K562 (cell line): ENCODE data around the gene SEMA3F. TPM values are rescaled to one million over a fixed set of nuclear protein-coding genes. Genes with fewer than 3 reads are reported as not detected.

Experiments used
- ATAC-seq: fragments of 200-7000 bp; cut with Tn5 transposase; 3 replicates; pipeline ENCODE4 v1.9.1; 2020; ENCODE audit warnings: moderate library complexity
- BruUV-seq: library from RNA; stranded (reverse); fragments of 400-500 nt; replicated peaks from 2 replicates; lab custom pipeline; 2021; lab: Mats Ljungman, UMichigan
- CTCF ChIA-PET: fragments of 300-600 bp; formaldehyde crosslinking; extraction: SDS; loops from one replicate; lab custom pipeline; 2021; ENCODE audit warnings: low intra/inter-chr PET ratio; lab: Yijun Ruan, JAX
- POLR2A ChIA-PET: fragments of 300-600, 350-650 bp; sonication (Branson Sonifier 250); formaldehyde crosslinking; extraction: SDS; loops from one replicate; lab custom pipeline; 2021; ENCODE audit warnings: antibody characterized with exemption, inconsistent platforms; lab: Yijun Ruan, JAX
- DNase-seq, 4 experiments: peaks; one replicate each; pipeline versions ENCODE4 v3.0.0 to v3.0.0-alpha.2; 2011 to 2018; ENCODE audit warnings: low spot score in 3 of 4, mixed read lengths in 3 of 4; ENCODE audit errors: extremely low read depth in 1 of 4
- FAIRE-seq: peaks from 2 replicates; lab custom pipeline; 2011; peaks lifted over from hg19 to GRCh38; lab: Jason Lieb, UNC
- H2AFZ ChIP-seq: 2 replicates; pipeline ENCODE4 v1.6.0; 2011; ENCODE audit warnings: low read depth, low read length, control low read depth, inconsistent platforms
- H3K27ac ChIP-seq: fragments of 200-600 bp; 3 replicates; pipeline ENCODE4 v1.8.0; 2011; ENCODE audit warnings: low read depth, mild to moderate bottlenecking, control low read depth, inconsistent platforms, low read length, moderate library complexity, mixed read lengths; ENCODE audit errors: extremely low read depth
- H3K27me3 ChIP-seq, 2 experiments: fragments of 300-600 bp in 1 of 2; 2 replicates in 1 of 2; 3 replicates in 1 of 2; pipeline versions ENCODE4 v1.6.0 to v1.8.0; 2011; ENCODE audit warnings: inconsistent platforms in 2 of 2, low read length in 2 of 2, mild to moderate bottlenecking in 1 of 2, mixed read lengths in 1 of 2, moderate library complexity in 1 of 2; ENCODE audit not compliant: control insufficient read depth in 2 of 2, insufficient read depth in 2 of 2
- H3K36me3 ChIP-seq: fragments of 300-600 bp; 3 replicates; pipeline ENCODE4 v1.8.0; 2011; ENCODE audit warnings: mild to moderate bottlenecking, low read length, inconsistent platforms; ENCODE audit not compliant: control insufficient read depth, insufficient read depth
- H3K4me1 ChIP-seq, 2 experiments: fragments of 200-600 bp in 1 of 2; replicated peaks in 1 of 2; 2 replicates in 1 of 2; 3 replicates in 1 of 2; pipeline versions ENCODE4 v1.5.1 to v1.8.0; 2011; ENCODE audit warnings: inconsistent platforms in 2 of 2, low read length in 2 of 2, mild to moderate bottlenecking in 1 of 2, mixed read lengths in 1 of 2, moderate library complexity in 1 of 2; ENCODE audit not compliant: control insufficient read depth in 2 of 2, insufficient read depth in 2 of 2
- H3K4me2 ChIP-seq: 2 replicates; pipeline ENCODE4 v1.6.1; 2011; ENCODE audit warnings: low read length, control low read depth, inconsistent platforms, mixed read lengths; ENCODE audit not compliant: insufficient read depth
- H3K4me3 ChIP-seq: fragments of 200-600 bp; sonication (generic), shearing (Covaris generic); 2 replicates; pipeline ENCODE4 v1.5.1; 2016; ENCODE audit warnings: control low read depth, inconsistent platforms
- H3K79me2 ChIP-seq: fragments of 200-600 bp; 3 replicates; pipeline ENCODE4 v1.8.0; 2011; ENCODE audit warnings: low read length, inconsistent platforms; ENCODE audit not compliant: control insufficient read depth, insufficient read depth
- H3K9ac ChIP-seq, 2 experiments: 2 replicates each; pipeline versions ENCODE4 v1.6.0 to v1.6.1; 2011; ENCODE audit warnings: low read depth in 2 of 2, low read length in 2 of 2, control low read depth in 1 of 2, inconsistent platforms in 1 of 2, mild to moderate bottlenecking in 1 of 2, mixed read lengths in 1 of 2; ENCODE audit not compliant: insufficient read depth in 1 of 2
- H3K9me1 ChIP-seq: one replicate; pipeline ENCODE4 v1.6.0; 2011; ENCODE audit warnings: inconsistent platforms, mild to moderate bottlenecking, low read length, moderate library complexity; ENCODE audit not compliant: control insufficient read depth, insufficient read depth
- H3K9me3 ChIP-seq: replicated peaks from 2 replicates; pipeline ENCODE4 v1.5.1; 2011; ENCODE audit warnings: low read depth, low read length, inconsistent platforms; ENCODE audit not compliant: control insufficient read depth, insufficient read depth
- H4K20me1 ChIP-seq: replicated peaks from 2 replicates; pipeline ENCODE4 v1.6.1; 2011; ENCODE audit warnings: low read length, inconsistent platforms, mixed read lengths; ENCODE audit not compliant: control insufficient read depth, insufficient read depth
- CBX1 ChIP-seq: sonication (generic); IDR thresholded peaks from 2 replicates; pipeline ENCODE4 v1.6.1; 2016; ENCODE audit warnings: antibody characterized with exemption, low read depth, mild to moderate bottlenecking
- CGGBP1 ChIP-seq: fragments of 250-450 bp; sonication (Bioruptor Pico); IDR thresholded peaks from 2 replicates; pipeline ENCODE4 v1.9.0; 2021; ENCODE audit warnings: mild to moderate bottlenecking
- CHD4 ChIP-seq: fragments of 200-600 bp; sonication (generic); IDR thresholded peaks from 3 replicates; pipeline ENCODE4 v1.6.1; 2012; ENCODE audit warnings: low read depth, mild to moderate bottlenecking, mixed read lengths, low read length, inconsistent platforms; ENCODE audit not compliant: insufficient read depth, insufficient replicate concordance, poor library complexity, severe bottlenecking
- ETV6 ChIP-seq, 3 experiments: fragments of 150-350 bp in 1 of 3; sonication (generic) in 1 of 3; formaldehyde crosslinking in 1 of 3; IDR thresholded peaks; 2 replicates each; pipeline versions ENCODE4 v1.6.1 to v1.8.0; 2014 to 2022; ENCODE audit warnings: borderline replicate concordance in 2 of 3, low read depth in 2 of 3, antibody characterized with exemption in 1 of 3, low read length in 1 of 3, mild to moderate bottlenecking in 1 of 3, missing genetic modification reagents in 1 of 3
- IRF2 ChIP-seq: sonication (generic); formaldehyde crosslinking; IDR thresholded peaks from 2 replicates; pipeline ENCODE4 v1.8.1; 2022; ENCODE audit warnings: mild to moderate bottlenecking, missing genetic modification reagents
- NFE2L1 ChIP-seq: fragments of 450-650 bp; IDR thresholded peaks from 2 replicates; pipeline ENCODE4 v1.6.1; 2016; ENCODE audit warnings: missing genetic modification characterization, low read depth, mild to moderate bottlenecking, missing compliant biosample characterization, moderate library complexity, borderline replicate concordance
- RBM14 ChIP-seq: fragments of 200-400 bp; formaldehyde crosslinking; IDR thresholded peaks from 2 replicates; pipeline ENCODE4 v1.6.1; 2018; ENCODE audit warnings: low read depth, mild to moderate bottlenecking, low read length, moderate library complexity, borderline replicate concordance; ENCODE audit not compliant: insufficient read depth
- SLC30A9 ChIP-seq: fragments of 250-450 bp; sonication (Bioruptor Pico); IDR thresholded peaks from 2 replicates; pipeline ENCODE4 v1.8.0; 2022; ENCODE audit warnings: mild to moderate bottlenecking, moderate library complexity
- TAF9B ChIP-seq: fragments of 450-650 bp; IDR thresholded peaks from 2 replicates; pipeline ENCODE4 v1.6.1; 2018; ENCODE audit warnings: mild to moderate bottlenecking; ENCODE audit not compliant: partially characterized antibody
- TCFL5 ChIP-seq: fragments of 250-450 bp; sonication (Bioruptor Pico); conservative IDR thresholded peaks from 2 replicates; pipeline ENCODE4 v1.6.1; 2021; ENCODE audit warnings: mild to moderate bottlenecking, moderate library complexity, matching md5 sums
- TRIM25 ChIP-seq: fragments of 450-650 bp; IDR thresholded peaks from 2 replicates; pipeline ENCODE4 v1.7.0; 2016; ENCODE audit warnings: borderline replicate concordance
- WHSC1 ChIP-seq: IDR thresholded peaks from one replicate; pipeline ENCODE4 v1.6.1; 2012; ENCODE audit warnings: low read length, control low read depth, inconsistent platforms
- ZNF436 ChIP-seq: fragments of 250-450, 450-650 bp; sonication (Bioruptor Pico); formaldehyde crosslinking; IDR thresholded peaks from 2 replicates; pipeline ENCODE4 v1.7.0; 2020; ENCODE audit warnings: mild to moderate bottlenecking
- ZNF507 ChIP-seq: conservative IDR thresholded peaks from 2 replicates; pipeline ENCODE4 v1.6.1; 2017; ENCODE audit warnings: missing genetic modification characterization, missing compliant biosample characterization
- WGBS: fragments of 100-300 bp; shearing (Covaris generic); methylation state at CpG from one replicate; pipeline ENCODE4 v1.1.6; 2016; ENCODE audit warnings: low coverage, mixed read lengths; ENCODE audit not compliant: insufficient coverage; ENCODE audit errors: missing lambda C conversion rate; 5-methylcytosine and 5-hydroxymethylcytosine counted together
- in situ Hi-C: fragments of 300-500 bp; cut with MboI; formaldehyde crosslinking; loops from 4 replicates; pipeline ENCODE4 v1.15.0; 2018; ENCODE audit warnings: inconsistent platforms, mixed read lengths
- intact Hi-C: fragments of 100-400 bp; cut with micrococcal nuclease; formaldehyde crosslinking; loops from 2 replicates; pipeline ENCODE4 v1.14.2; 2022
- polyA plus RNA-seq, 8 experiments: library from polyadenylated mRNA; depleted of rRNA in 4 of 8; stranded (reverse) in 5 of 8; unstranded in 3 of 8; fragments of >200 nt; fragmentation: Nextera tagmentation in 2 of 8; fragmentation: Illumina TruSeq in 1 of 8; extraction: Ambion mirVana in 2 of 8; extraction: Trizol in 1 of 8; gene quantifications; 2 replicates each; pipeline versions ENCODE4 v1.2.1 to v1.2.3, GENCODE V29; 2011 to 2014; ENCODE audit warnings: inconsistent platforms in 1 of 8, missing spikeins in 1 of 8
- total RNA-seq, 7 experiments: library from RNA; depleted of rRNA in 6 of 7; stranded (reverse); fragments of >200 nt in 6 of 7; fragmentation: Illumina TruSeq in 2 of 7; extraction: Trizol in 2 of 7; gene quantifications; 2 replicates each; pipeline versions ENCODE4 v1.2.1 to v1.2.3, GENCODE V29; 2011 to 2021; ENCODE audit warnings: low replicate concordance in 1 of 7

SEMA3F gene
- total and polyA plus RNA-seq, 9 of the 15 experiments (the other 6 are each of a cell fraction or from before 2014, with no cell fraction given): 0.58 to 3.0 (median 2.0) TPM; not detected in 2

- H3K4me2 ChIP-seq: no peak overlapping the region
- ChIA-PET POLR2A (interaction anchor here (0.6 to 1.3 kb wide), 3 partner anchors 16 to 104 kb away, joined by 4 to 5 read pairs (median 5); no protein-coding TSS in a partner anchor), CTCF (no interaction called here)
- DNase-seq (no peak), FAIRE-seq (no peak), ATAC-seq (no peak)
- H2AFZ ChIP-seq: no peak overlapping the region
- H3K27ac ChIP-seq: no peak overlapping the region
- no peaks in the 10 kb centered on the region for H3K27me3 ChIP-seq
- no peaks in the 10 kb centered on the region for H3K79me2 ChIP-seq
- peaks cover 3% of the 10 kb centered on the region; the same call in 1 of the 2 replicates for H4K20me1 ChIP-seq
- 67% methylated on average over 1 of the region's 15 CpGs for WGBS
- H3K36me3 ChIP-seq: no peaks in the 10 kb centered on the region
- no peaks in the 10 kb centered on the region for H3K9me1 ChIP-seq
- in situ Hi-C loops (no loop called here), intact Hi-C loops (no loop called here)
- peaks cover 2 to 32% of the 10 kb centered on the region in 2 experiments; a peak in 4 of 5 replicates for H3K4me1 ChIP-seq
- no peaks in the 10 kb centered on the region for H3K9me3 ChIP-seq
- no TSS peak for BruUV-seq
- no peak overlapping the region for H3K4me3 ChIP-seq
- TF ChIP-seq ZNF507 (no peak), CGGBP1 (CRISPR knock-in tag) (no peak), ZNF436 (CRISPR knock-in tag) (no peak), IRF2 (CRISPR knock-in tag) (no peak), WHSC1 (no peak), SLC30A9 (CRISPR knock-in tag) (no peak), TCFL5 (CRISPR knock-in tag) (no peak), ETV6 (IDR thresholded peaks at IDR 0.05; ENCODE audit: borderline replicate concordance in 1 of 2, low read depth in 2 of 2, low read length in 1 of 2) (no peak), ETV6 (CRISPR knock-in tag; IDR thresholded peaks at IDR 0.05; ENCODE audit: borderline replicate concordance) (no peak), TRIM25 (no peak), NFE2L1 (tag) (no peak), RBM14 (no peak), CHD4 (no peak), CBX1 (no peak), TAF9B (no peak)
- H3K9ac ChIP-seq: peak overlapping the region in 1 of 2 experiments; percentile 45; a peak in 2 of 4 replicates
Measured at GRCh38 chr3:50165910-50166538, 10.9 kb downstream of the SEMA3F start.
